HG03469 (cell line): ENCODE data around the gene USH1C.

Experiments used
- ATAC-seq: cut with Tn5 transposase; IDR thresholded peaks from one replicate; pipeline ENCODE4 v1.9.1; 2021; ENCODE audit warnings: mild to moderate bottlenecking, moderate library complexity, moderate number of reproducible peaks; ENCODE audit not compliant: unreplicated experiment

USH1C gene

GRCh38 chr11:17528906-17529843 is 15.0 kb downstream of the USH1C start:
- no peak for ATAC-seq

DNA sequence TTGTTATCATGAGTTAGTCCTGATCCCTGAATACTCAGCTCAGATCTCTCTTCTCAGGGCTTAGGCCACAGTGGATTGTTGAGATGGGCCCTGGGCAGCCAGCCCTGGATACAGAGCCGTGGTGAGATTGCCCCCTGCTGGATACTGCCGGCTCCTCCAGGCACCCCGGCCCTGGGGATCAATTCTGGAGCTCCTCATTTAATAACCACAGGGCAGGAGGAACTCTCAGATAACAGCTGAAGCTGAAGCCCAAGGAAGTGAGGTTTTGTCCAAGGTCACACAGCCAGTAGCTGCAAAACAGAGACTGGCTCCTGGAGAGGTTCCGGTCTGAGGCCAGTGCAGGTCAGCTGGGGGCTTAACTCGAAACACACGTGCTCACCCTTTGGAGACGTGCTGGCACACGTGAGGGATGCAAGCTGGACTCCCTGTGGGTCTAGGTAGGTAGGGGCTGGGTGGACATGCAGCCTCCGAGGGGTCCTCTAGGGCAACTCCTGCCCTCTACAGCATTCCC is 16.0 kb downstream of the USH1C start:
- no peak for ATAC-seq

GRCh38 chr11:17527628-17527995 is 16.6 kb downstream of the USH1C start:
- no peak for ATAC-seq

DNA sequence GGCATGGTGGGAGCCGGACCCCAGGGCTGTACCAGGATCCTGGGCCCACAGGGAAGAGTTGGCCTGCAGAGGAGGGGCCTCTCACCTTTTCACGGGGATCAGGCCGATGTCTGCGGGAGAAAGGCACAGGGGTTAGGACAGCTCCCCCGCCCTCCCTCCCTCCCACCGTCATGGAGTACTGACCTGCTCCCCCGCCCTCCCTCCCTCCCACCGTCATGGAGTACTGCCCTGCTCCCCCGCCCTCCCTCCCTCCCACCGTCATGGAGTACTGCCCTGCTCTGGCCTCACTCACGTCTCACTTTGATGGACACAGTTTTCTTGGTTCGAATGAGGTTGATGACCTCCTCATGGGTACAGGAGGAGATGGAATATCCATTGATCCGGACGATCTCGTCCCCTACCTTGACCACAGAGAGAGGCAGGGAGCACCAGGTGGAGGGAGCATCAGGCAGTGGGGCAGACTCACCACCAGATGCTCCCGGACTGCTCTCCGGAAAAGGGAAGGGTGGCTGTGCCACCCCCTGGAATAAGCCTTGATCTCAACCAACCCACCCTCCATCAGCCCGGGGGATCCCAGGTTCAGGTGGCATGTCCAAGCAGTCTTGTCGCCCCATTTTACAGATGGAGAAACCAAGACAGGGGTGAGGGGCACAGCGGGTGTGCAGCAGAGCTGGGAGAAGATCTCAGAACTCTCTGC is 17.1 kb downstream of the USH1C start:
- no peak for ATAC-seq

DNA sequence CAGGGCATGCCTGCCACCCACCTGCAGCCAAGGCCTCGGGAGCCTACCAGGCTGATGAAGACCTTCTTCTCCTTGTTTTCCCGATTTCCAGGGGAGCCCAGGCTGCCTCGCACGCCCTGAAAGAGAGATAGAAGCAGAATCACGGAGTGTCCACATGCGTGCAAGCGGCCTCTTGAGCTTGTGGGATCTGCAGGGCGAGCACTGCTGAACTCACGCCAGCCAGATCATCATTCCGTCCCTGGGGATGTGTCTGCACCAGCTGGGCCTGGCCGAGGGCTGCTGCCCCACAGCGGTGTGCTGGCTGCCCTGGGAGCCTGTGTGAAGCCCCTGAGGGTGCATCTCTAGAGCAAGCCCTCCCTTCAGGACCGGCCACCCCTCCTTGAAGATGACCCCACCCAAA is 17.9 kb downstream of the USH1C start:
- ATAC-seq, result no peak

DNA sequence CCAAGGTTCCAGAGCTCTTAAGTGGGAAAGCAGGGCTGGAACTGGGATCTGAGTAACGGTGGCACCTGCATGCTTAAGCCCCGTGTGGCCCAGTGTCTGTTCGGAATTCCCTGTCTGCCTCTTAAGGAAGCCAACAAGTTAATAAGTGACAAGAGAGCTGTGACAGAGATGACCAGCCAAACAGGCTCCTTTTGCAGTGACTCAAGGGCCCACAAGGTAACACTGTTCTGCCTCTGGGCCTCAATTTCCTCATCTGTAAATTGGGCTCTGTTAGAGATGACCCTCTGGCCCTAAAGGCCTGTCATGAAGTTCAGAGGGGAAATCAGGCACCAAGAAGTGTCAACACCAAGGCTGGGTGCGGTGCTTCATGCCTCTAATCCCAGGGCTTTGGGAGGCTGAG is 18.6 kb downstream of the USH1C start:
- ATAC-seq, result no peak

GRCh38 chr11:17524221-17524620 is 20.0 kb downstream of the USH1C start:
- no peak for ATAC-seq

- ATAC-seq, result no peak
Measured at GRCh38 chr11:17522655-17523054, 21.6 kb downstream of the USH1C start.

DNA sequence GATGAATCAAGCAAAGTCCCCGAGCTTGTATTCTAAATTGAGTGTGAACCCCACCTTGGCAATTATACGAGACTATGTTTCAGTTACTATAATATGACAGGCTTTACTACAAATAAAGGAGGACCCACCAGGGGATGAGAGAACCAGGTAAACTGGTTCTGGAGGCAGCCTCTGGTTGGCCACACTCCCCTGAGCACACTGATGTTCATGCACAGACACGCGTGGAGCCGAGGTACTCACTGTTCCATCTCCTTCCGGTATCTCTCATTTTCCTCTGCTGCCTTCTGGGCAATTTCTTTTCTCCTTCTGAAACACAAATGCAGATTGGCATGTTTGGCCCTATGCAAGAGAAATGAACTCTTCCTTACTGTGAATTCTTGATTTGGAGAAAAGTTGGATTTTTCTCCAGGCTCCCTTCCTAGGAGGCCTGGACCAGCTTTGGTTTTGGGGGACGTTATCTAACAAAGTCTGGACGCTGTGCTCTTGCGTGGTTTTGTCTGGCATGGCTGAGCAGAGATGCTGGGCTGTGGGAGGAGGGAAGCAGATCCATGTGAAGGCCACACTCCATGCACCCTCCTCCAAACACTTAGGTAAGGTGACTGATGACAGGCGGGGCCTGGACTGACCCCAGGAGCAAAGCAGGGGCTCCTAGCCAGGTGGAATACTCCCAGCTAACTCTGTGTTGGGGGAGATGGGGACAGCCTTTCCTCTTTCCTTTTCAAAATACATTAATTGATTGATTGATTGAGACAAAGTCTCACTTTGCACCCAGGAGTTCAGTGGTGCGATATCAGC is 22.9 kb downstream of the USH1C start:
- no peak for ATAC-seq

DNA sequence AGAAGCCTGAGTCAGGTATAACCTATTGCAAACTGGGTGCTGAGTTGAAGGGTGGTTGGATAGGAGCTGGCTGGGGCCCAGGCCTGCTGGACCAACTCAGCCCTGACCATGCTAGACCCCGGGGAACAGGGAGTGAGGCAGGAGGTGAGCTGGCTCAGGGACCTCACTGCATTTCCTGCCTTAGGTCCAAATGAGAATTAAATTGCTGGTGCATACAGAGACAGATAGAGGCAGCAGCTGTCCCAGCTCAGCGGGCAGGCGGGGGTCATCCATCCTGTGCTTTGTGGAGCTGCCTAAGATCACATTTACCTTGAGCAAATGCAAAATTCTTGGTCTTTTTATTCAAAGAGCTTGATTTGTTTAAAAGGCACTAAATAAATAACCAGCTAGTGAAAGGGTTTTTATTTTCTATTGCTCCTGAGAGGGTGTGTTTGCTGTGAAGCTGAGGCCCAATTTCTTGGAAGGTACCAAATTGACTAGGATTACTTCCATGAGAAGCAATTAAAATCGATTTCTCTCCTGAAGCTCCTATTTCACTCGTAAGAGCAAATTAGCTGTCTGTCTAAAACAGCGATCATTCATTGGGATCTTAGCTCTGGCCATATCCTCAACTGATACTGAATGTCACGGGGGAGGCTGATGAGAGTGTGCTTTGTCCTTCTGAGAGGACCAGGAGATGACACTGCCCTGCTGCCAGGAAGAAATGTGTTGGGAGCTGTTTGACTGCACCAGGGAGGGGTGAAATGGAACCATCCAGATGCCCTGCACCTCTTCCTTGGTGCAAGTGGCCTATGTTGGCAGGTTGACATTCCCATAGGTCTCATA is 24.9 kb downstream of the USH1C start:
- no peak for ATAC-seq

- ATAC-seq, result no peak
Measured at GRCh38 chr11:17518366-17518765, 25.9 kb downstream of the USH1C start.

DNA sequence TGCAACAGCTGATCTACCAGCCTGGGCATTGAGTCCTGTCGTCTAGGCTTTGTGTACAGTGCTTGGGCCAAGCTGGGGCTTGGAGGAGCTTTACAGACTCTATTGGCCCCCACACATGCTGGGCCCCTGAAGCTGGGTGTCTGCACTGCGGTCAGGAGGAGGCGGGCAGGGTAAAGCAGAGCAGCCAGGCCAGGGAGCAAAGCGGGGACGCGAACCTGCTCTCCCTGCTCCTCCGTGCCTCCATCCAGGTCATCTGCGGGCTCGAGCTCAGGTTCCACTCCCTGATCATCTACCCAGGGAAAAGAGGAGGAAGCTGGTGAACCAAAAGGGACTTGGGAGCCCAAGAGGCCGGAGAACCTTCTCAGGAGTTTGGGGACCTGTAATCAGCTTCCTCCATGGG is 27.0 kb downstream of the USH1C start:
- no peak for ATAC-seq

GRCh38 chr11:17516551-17517150 is 27.6 kb downstream of the USH1C start:
- ATAC-seq, result no peak

DNA sequence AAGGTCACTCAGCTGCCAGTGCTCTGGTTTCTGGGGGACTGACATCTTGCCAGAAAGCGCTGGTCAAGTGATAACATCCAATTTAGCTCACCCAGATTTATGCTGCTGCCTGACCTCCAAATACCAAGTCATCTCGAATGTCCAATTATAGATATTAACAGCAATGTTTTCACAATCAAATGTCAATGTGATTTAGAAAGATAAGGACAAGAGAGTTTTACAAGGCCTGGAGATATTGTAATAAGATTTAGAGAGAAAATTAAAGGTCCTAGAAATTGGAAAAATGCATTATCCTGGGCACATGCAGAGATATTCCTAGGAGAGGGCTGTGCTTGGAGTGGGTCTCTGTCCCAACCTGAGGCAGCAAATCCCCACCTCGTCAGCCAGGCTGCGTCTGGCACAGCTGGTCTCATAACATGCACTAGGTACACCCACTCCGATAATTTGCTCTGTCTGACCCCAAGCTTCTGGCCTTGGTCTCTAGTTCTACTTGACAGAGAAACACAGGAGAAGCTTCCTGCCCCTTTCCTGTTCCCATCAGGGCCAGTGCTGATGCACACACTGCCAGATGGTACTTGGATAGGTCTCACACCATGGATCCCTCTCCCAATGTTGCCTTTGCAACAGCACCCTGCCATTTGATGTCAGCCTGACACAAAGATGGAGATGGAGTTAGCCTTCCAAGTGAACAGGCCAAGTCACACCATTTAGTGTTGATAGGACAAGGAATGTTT is 28.6 kb downstream of the USH1C start:
- no peak for ATAC-seq

- ATAC-seq, result no peak
Measured at GRCh38 chr11:17514476-17514875, 29.7 kb downstream of the USH1C start.

GRCh38 chr11:17513853-17514252 is 30.4 kb downstream of the USH1C start:
- no peak for ATAC-seq

DNA sequence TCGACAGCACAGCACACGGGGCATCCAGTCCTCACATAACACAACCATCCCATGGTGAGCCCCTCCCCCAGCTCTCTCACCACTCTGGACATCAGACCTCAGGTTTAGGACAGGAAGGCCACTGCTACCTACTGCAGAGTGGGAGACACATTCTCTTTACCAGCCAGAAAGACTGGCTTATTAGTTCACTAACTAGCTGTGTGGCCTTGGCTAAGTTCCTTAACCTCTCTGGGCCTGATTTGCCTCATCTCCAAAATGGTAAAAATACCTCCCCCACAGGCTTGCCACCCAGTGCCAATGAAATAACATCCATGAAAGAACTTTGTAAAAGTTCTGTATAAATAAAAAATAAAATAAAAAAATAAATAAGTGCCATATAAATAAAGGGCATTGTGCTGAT is 32.1 kb downstream of the USH1C start:
- ATAC-seq, result no peak

DNA sequence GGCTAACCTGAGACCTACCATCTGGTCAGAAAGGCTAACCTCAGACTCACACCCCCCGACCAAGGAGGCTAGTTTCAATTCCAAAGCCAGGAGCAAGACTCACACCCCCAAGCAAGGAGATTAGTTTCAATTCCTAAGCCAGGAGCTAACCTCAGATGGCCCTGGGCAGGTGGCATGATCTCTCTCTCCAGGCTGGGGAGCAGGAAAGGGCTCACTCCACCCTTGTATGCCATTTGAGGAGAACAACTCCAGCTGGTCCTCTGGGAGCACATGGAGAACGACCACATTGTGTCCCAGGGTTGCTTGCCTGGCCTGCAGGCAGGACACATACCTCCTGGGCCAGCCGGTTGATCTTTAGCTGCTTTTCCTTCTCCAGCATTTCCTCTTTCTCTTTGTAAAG is 32.6 kb downstream of the USH1C start:
- ATAC-seq, result no peak

- ATAC-seq, result no peak
Measured at GRCh38 chr11:17510507-17511206, 33.6 kb downstream of the USH1C start.
